Breast epithelium (tissue), 4 donors: Measurements from ENCODE around the gene BRICD5. TPM values are rescaled to one million over a fixed set of nuclear protein-coding genes. Genes with fewer than 3 reads are reported as not detected.

ENCODE experiments used
- DNase-seq, 2 donors: peaks; one replicate each; pipeline ENCODE4 v3.0.0-alpha.2; 2019; ENCODE audit warnings: low spot score in 2 of 2
- H3K27ac ChIP-seq, 2 donors: fragments of 200-600 bp; sonication (generic) in 1 of 2; one replicate each; pipeline ENCODE4 v1.5.1; 2016 to 2019; ENCODE audit warnings: mild to moderate bottlenecking in 1 of 2
- H3K27me3 ChIP-seq, 2 donors: fragments of 200-600 bp; sonication (generic) in 1 of 2; one replicate each; pipeline versions ENCODE4 v1.5.1 to v1.6.0; 2017 to 2019; ENCODE audit warnings: control low read depth in 1 of 2, mild to moderate bottlenecking in 1 of 2
- H3K36me3 ChIP-seq: fragments of 200-600 bp; one replicate; pipeline ENCODE4 v1.5.1; 2019
- H3K4me1 ChIP-seq, 2 donors: fragments of 200-600 bp; sonication (generic); one replicate each; pipeline ENCODE4 v1.5.1; 2016 to 2019; ENCODE audit warnings: control low read depth in 1 of 2
- H3K4me3 ChIP-seq, 3 donors: fragments of 200-600 bp; sonication (generic); 1 replicate in 2 of 3; 2 replicates in 1 of 3; pipeline ENCODE4 v1.5.1; 2016 to 2019; ENCODE audit warnings: mild to moderate bottlenecking in 3 of 3, moderate library complexity in 2 of 3
- H3K9me3 ChIP-seq, 2 donors: fragments of 200-600 bp; sonication (generic) in 1 of 2; one replicate each; pipeline ENCODE4 v1.5.1; 2016 to 2019; ENCODE audit warnings: control low read depth in 1 of 2
- CTCF ChIP-seq, 3 donors: fragments of 450-650 bp; IDR thresholded peaks; one replicate each; pipeline ENCODE4 v1.5.1; 2016 to 2017; ENCODE audit warnings: antibody characterized with exemption in 3 of 3, mild to moderate bottlenecking in 3 of 3, moderate library complexity in 3 of 3
- POLR2A ChIP-seq: fragments of 450-650 bp; IDR thresholded peaks from one replicate; pipeline ENCODE4 v1.6.1; 2016; ENCODE audit warnings: antibody characterized with exemption, mild to moderate bottlenecking, moderate library complexity
- POLR2AphosphoS5 ChIP-seq, 3 donors: sonication (generic); formaldehyde crosslinking; IDR thresholded peaks; one replicate each; pipeline ENCODE4 v1.6.1; 2017; ENCODE audit warnings: antibody characterized with exemption in 3 of 3
- intact Hi-C: fragments of 100-400 bp; cut with DNase I; formaldehyde crosslinking; loops from one replicate; pipeline ENCODE4 v1.15.1; 2023; ENCODE audit warnings: low total_unique reads
- total RNA-seq, 3 donors: library from RNA; depleted of rRNA; stranded (reverse); fragments of >200 nt; gene quantifications; one replicate each; pipeline ENCODE4 v1.1.0, GENCODE V29; 2016

Gene BRICD5
- total RNA-seq, 3 donors from 2014 or later, result 1.4 to 7.5 (median 5.9) TPM

- H3K36me3 ChIP-seq, result peaks cover 24% of the 10 kb centered on the region
- H3K4me3 ChIP-seq, result no peak overlapping the region
- H3K4me1 ChIP-seq, result peaks cover 4 to 5% of the 10 kb centered on the region in 2 donors
- intact Hi-C loops, result no loop called here
- H3K9me3 ChIP-seq, result no peaks in the 10 kb centered on the region
- no peak for TF ChIP-seq POLR2AphosphoS5 (IDR thresholded peaks at IDR 0.05)
- no peak for TF ChIP-seq CTCF (IDR thresholded peaks at IDR 0.05)
- no peak for TF ChIP-seq POLR2A
- DNase-seq, result no peak
- H3K27me3 ChIP-seq, result no peaks in the 10 kb centered on the region
- H3K27ac ChIP-seq, result no peak overlapping the region
These were observed 19.7 kb upstream of the BRICD5 start for GRCh38 chr16:2230376-2230775.

- Histone ChIP-seq H3K27me3 (no peaks in the 10 kb centered on the region), H3K4me1 (peaks cover 4 to 5% of the 10 kb centered on the region in 2 donors), H3K9me3 (no peaks in the 10 kb centered on the region), H3K27ac (no peak overlapping the region), H3K36me3 (peaks cover 24% of the 10 kb centered on the region), H3K4me3 (no peak overlapping the region)
- intact Hi-C loops, result no loop called here
- no peak for DNase-seq
- TF ChIP-seq POLR2A (no peak), CTCF (IDR thresholded peaks at IDR 0.05) (no peak), POLR2AphosphoS5 (IDR thresholded peaks at IDR 0.05) (no peak)
These were observed 19.1 kb upstream of the BRICD5 start for GRCh38 chr16:2229632-2230250.

GRCh38 chr16:2229091-2229490, 18.4 kb upstream of the BRICD5 start:
- peaks cover 4 to 11% of the 10 kb centered on the region in 2 donors for H3K4me1 ChIP-seq
- H3K27ac ChIP-seq, result no peak overlapping the region
- H3K4me3 ChIP-seq, result no peak overlapping the region
- peaks cover 23% of the 10 kb centered on the region for H3K36me3 ChIP-seq
- H3K27me3 ChIP-seq, result no peaks in the 10 kb centered on the region
- intact Hi-C loops, result no loop called here
- H3K9me3 ChIP-seq, result no peaks in the 10 kb centered on the region
- no peak for TF ChIP-seq POLR2AphosphoS5 (IDR thresholded peaks at IDR 0.05)
- no peak for TF ChIP-seq POLR2A
- TF ChIP-seq CTCF (IDR thresholded peaks at IDR 0.05), result no peak
- DNase-seq, result no peak

GRCh38 chr16:2228161-2228824, 17.6 kb upstream of the BRICD5 start:
- Histone ChIP-seq H3K4me3 (no peak overlapping the region), H3K27me3 (no peaks in the 10 kb centered on the region), H3K27ac (no peak overlapping the region), H3K9me3 (no peaks in the 10 kb centered on the region), H3K4me1 (peaks cover 4 to 12% of the 10 kb centered on the region in 2 donors), H3K36me3 (peaks cover 16% of the 10 kb centered on the region)
- intact Hi-C loops, result no loop called here
- peak in 1 of 2 donors; percentile 67 for DNase-seq
- TF ChIP-seq POLR2AphosphoS5 (IDR thresholded peaks at IDR 0.05) (no peak), CTCF (IDR thresholded peaks at IDR 0.05) (no peak), POLR2A (no peak)

- Histone ChIP-seq H3K27me3 (no peaks in the 10 kb centered on the region), H3K27ac (no peak overlapping the region), H3K4me3 (no peak overlapping the region), H3K36me3 (peaks cover 10% of the 10 kb centered on the region), H3K9me3 (no peaks in the 10 kb centered on the region), H3K4me1 (peaks cover 4 to 12% of the 10 kb centered on the region in 2 donors)
- no peak for TF ChIP-seq POLR2AphosphoS5 (IDR thresholded peaks at IDR 0.05)
- TF ChIP-seq POLR2A, result no peak
- no peak for TF ChIP-seq CTCF (IDR thresholded peaks at IDR 0.05)
- intact Hi-C loops, result no loop called here
- DNase-seq, result no peak
These were observed 16.3 kb upstream of the BRICD5 start for GRCh38 chr16:2226918-2227317.
